Colonic mucosa (tissue), 4 donors: Measurements from ENCODE around the gene MINAR1. TPM values are rescaled to one million over a fixed set of nuclear protein-coding genes. Genes with fewer than 3 reads are reported as not detected.

Experiments used
- DNase-seq: peaks from one replicate; pipeline ENCODE4 v3.0.0-alpha.2; 2020
- H3K27ac ChIP-seq: fragments of 200-600 bp; one replicate; pipeline ENCODE4 v1.8.0; 2021
- H3K27me3 ChIP-seq: fragments of 200-600 bp; one replicate; pipeline ENCODE4 v1.8.0; 2021
- H3K36me3 ChIP-seq: fragments of 200-600 bp; one replicate; pipeline ENCODE4 v1.8.0; 2021
- H3K4me1 ChIP-seq: fragments of 200-600 bp; one replicate; pipeline ENCODE4 v1.8.0; 2021; ENCODE audit warnings: mild to moderate bottlenecking
- H3K4me3 ChIP-seq: fragments of 200-600 bp; one replicate; pipeline ENCODE4 v1.8.0; 2021
- H3K9ac ChIP-seq, 2 donors: one replicate each; pipeline ENCODE4 v1.7.0; 2013; ENCODE audit warnings: control low read depth in 2 of 2, low read depth in 2 of 2, low read length in 2 of 2
- H3K9me3 ChIP-seq: fragments of 200-600 bp; one replicate; pipeline ENCODE4 v1.8.0; 2021
- CTCF ChIP-seq: fragments of 200-600 bp; IDR thresholded peaks from one replicate; pipeline ENCODE4 v1.8.0; 2022; ENCODE audit warnings: antibody characterized with exemption, mild to moderate bottlenecking
- intact Hi-C: fragments of 100-400 bp; cut with DNase I; formaldehyde crosslinking; loops from one replicate; pipeline ENCODE4 v1.14.1; 2022
- total RNA-seq, 2 donors: library from RNA; stranded (reverse); fragmentation: NEBNext Ultra II Directional in 1 of 2; extraction: Animal tissue kit (Norgen Biotek cat#: 25700) in 1 of 2; gene quantifications; one replicate each; pipeline ENCODE4 v1.2.1, GENCODE V29; 2021
- donor health status: healthy.
- donor health status: DM: no; HTN: no; CAD: no.
- donor health status: DM: no; HTN: no; CAD: no.

Gene MINAR1
- total RNA-seq, 2 donors from 2014 or later: 0.25 to 0.35 TPM

- no peak for DNase-seq
- H3K9me3 ChIP-seq: no peaks in the 10 kb centered on the region
- no peaks in the 10 kb centered on the region for H3K36me3 ChIP-seq
- H3K27me3 ChIP-seq: no peaks in the 10 kb centered on the region
- H3K27ac ChIP-seq: no peak overlapping the region
- intact Hi-C loops: no loop called here
- no peak overlapping the region for H3K4me3 ChIP-seq
- no peaks in the 10 kb centered on the region for H3K4me1 ChIP-seq
- H3K9ac ChIP-seq: no peak overlapping the region
- no peak for TF ChIP-seq CTCF
Observed at GRCh38 chr15:79479616-79480015, 47.5 kb downstream of the MINAR1 start.

GRCh38 chr15:79481793-79482192 is 49.7 kb downstream of the MINAR1 start:
- TF ChIP-seq CTCF: no peak
- no peak overlapping the region for H3K9ac ChIP-seq
- intact Hi-C loops: no loop called here
- H3K4me1 ChIP-seq: no peaks in the 10 kb centered on the region
- no peak overlapping the region for H3K27ac ChIP-seq
- no peaks in the 10 kb centered on the region for H3K27me3 ChIP-seq
- H3K4me3 ChIP-seq: no peak overlapping the region
- DNase-seq: no peak
- no peaks in the 10 kb centered on the region for H3K36me3 ChIP-seq
- H3K9me3 ChIP-seq: no peaks in the 10 kb centered on the region

Other genes with a start within 250 kb of the MINAR1 start
- gene ANKRD34C, start 149.6 kb upstream of the MINAR1 start, total RNA-seq: not detected
- 10 to 100 TPM; 84.7 to 96.0 TPM for gene TMED3, start 121.2 kb upstream of the MINAR1 start, total RNA-seq